Measurements from ENCODE around the gene SFXN5. TPM values are rescaled to one million over a fixed set of nuclear protein-coding genes. Genes with fewer than 3 reads are reported as not detected.

SFXN5 gene
- total RNA-seq, 1 experiment from 2014 or later = 15.2 TPM

- Histone ChIP-seq H3K9me2 (ENCODE audit: insufficient read depth) (no peaks in the 10 kb centered on the region), H2AFZ (no peak overlapping the region), H3K4me1 (replicated peaks; ENCODE audit: insufficient read depth) (peaks cover 7% of the 10 kb centered on the region), H3K9me3 (ENCODE audit: insufficient read depth, low read depth) (no peaks in the 10 kb centered on the region), H3K27me3 (ENCODE audit: insufficient read depth, low read depth) (no peaks in the 10 kb centered on the region), H3F3A (ENCODE audit: insufficient read depth, low read depth) (no peaks in the 10 kb centered on the region; the same call in 1 of the 2 replicates), H4K20me1 (ENCODE audit: insufficient read depth) (peaks cover 32% of the 10 kb centered on the region), H3K27ac (no peak overlapping the region), H3K4me2 (no peak overlapping the region), H3K36me3 (ENCODE audit: low read depth) (no peaks in the 10 kb centered on the region), H3K79me2 (ENCODE audit: low read depth) (peaks cover 13% of the 10 kb centered on the region; the same call in 1 of the 2 replicates), H3K4me3 (no peak overlapping the region)
- intact Hi-C loops (cut with micrococcal nuclease; ENCODE audit: unreplicated experiment) = no loop called here
- CTCF ChIA-PET = interaction anchor here (0.5 kb wide), 1 partner anchor 116 kb away, joined by 16 read pairs; no protein-coding TSS in a partner anchor
- POLR2A ChIA-PET (ENCODE audit: unreplicated experiment) = no interaction called here
- TF ChIP-seq EZH2 (IDR thresholded peaks at IDR 0.05; ENCODE audit: low read depth) = no peak
- TF ChIP-seq CTCF (conservative IDR thresholded peaks at IDR 0.05) = no peak
- no TSS peak for BruUV-seq (replicated peaks)
- DNase-seq = no peak
Measured at GRCh38 chr2:73092146-73092783, 20.8 kb upstream of the SFXN5 start.

- Histone ChIP-seq H3K4me3 (no peak overlapping the region), H3K79me2 (ENCODE audit: low read depth) (peaks cover 10% of the 10 kb centered on the region; the same call in 1 of the 2 replicates), H2AFZ (no peak overlapping the region), H3K36me3 (ENCODE audit: low read depth) (no peaks in the 10 kb centered on the region), H4K20me1 (ENCODE audit: insufficient read depth) (peaks cover 31% of the 10 kb centered on the region), H3K4me1 (replicated peaks; ENCODE audit: insufficient read depth) (peaks cover 7% of the 10 kb centered on the region), H3K27ac (no peak overlapping the region), H3K4me2 (no peak overlapping the region), H3K27me3 (ENCODE audit: insufficient read depth, low read depth) (no peaks in the 10 kb centered on the region), H3K9me2 (ENCODE audit: insufficient read depth) (no peaks in the 10 kb centered on the region), H3K9me3 (ENCODE audit: insufficient read depth, low read depth) (no peaks in the 10 kb centered on the region), H3F3A (ENCODE audit: insufficient read depth, low read depth) (no peaks in the 10 kb centered on the region; the same call in 1 of the 2 replicates)
- no peak for DNase-seq
- intact Hi-C loops (cut with micrococcal nuclease; ENCODE audit: unreplicated experiment) = no loop called here
- CTCF ChIA-PET = no interaction called here
- no TSS peak for BruUV-seq (replicated peaks)
- POLR2A ChIA-PET (ENCODE audit: unreplicated experiment) = no interaction called here
- no peak for TF ChIP-seq CTCF (conservative IDR thresholded peaks at IDR 0.05)
- TF ChIP-seq EZH2 (IDR thresholded peaks at IDR 0.05; ENCODE audit: low read depth) = no peak
Measured at GRCh38 chr2:73091696-73092095, 20.2 kb upstream of the SFXN5 start.

GRCh38 chr2:73091164-73091563 is 19.7 kb upstream of the SFXN5 start:
- Histone ChIP-seq H3K36me3 (ENCODE audit: low read depth) (no peaks in the 10 kb centered on the region), H3K9me2 (ENCODE audit: insufficient read depth) (no peaks in the 10 kb centered on the region), H3K4me2 (no peak overlapping the region), H3K27me3 (ENCODE audit: insufficient read depth, low read depth) (no peaks in the 10 kb centered on the region), H3K4me1 (replicated peaks; ENCODE audit: insufficient read depth) (peaks cover 7% of the 10 kb centered on the region), H3K4me3 (no peak overlapping the region), H3K27ac (no peak overlapping the region), H3F3A (ENCODE audit: insufficient read depth, low read depth) (no peaks in the 10 kb centered on the region; the same call in 1 of the 2 replicates), H4K20me1 (ENCODE audit: insufficient read depth) (peaks cover 30% of the 10 kb centered on the region), H2AFZ (no peak overlapping the region), H3K9me3 (ENCODE audit: insufficient read depth, low read depth) (no peaks in the 10 kb centered on the region), H3K79me2 (ENCODE audit: low read depth) (peaks cover 8% of the 10 kb centered on the region; the same call in 1 of the 2 replicates)
- POLR2A ChIA-PET (ENCODE audit: unreplicated experiment) = no interaction called here
- TF ChIP-seq CTCF (conservative IDR thresholded peaks at IDR 0.05) (no peak), EZH2 (IDR thresholded peaks at IDR 0.05; ENCODE audit: low read depth) (no peak)
- no TSS peak for BruUV-seq (replicated peaks)
- CTCF ChIA-PET = no interaction called here
- no peak for DNase-seq
- intact Hi-C loops (cut with micrococcal nuclease; ENCODE audit: unreplicated experiment) = no loop called here

All from PC-9 (cell line).